Central memory CD8-positive, alpha-beta T cell (primary cell): ENCODE results near the gene TOP3A.

Source experiments
- ATAC-seq: fragments of 150-1000 bp; cut with Tn5 transposase; replicated peaks from 2 replicates; pipeline ENCODE4 v1.10.0; 2022; ENCODE audit warnings: mild to moderate bottlenecking, moderate FRiP score, moderate number of reproducible peaks; ENCODE audit not compliant: poor library complexity, severe bottlenecking; ENCODE audit errors: extremely low read depth
- DNase-seq, 2 donors: peaks; one replicate each; pipeline ENCODE4 v3.0.0; 2021; ENCODE audit warnings: low spot score in 2 of 2
- H3K27ac Mint-ChIP-seq: one replicate; pipeline ENCODE4 v1.8.0; 2022; ENCODE audit warnings: low read depth, mild to moderate bottlenecking, moderate library complexity, mixed read lengths
- H3K27me3 Mint-ChIP-seq: one replicate; pipeline ENCODE4 v1.8.0; 2022; ENCODE audit warnings: mixed read lengths
- H3K36me3 Mint-ChIP-seq: one replicate; pipeline ENCODE4 v1.8.0; 2022; ENCODE audit warnings: mild to moderate bottlenecking, moderate library complexity, mixed read lengths; ENCODE audit not compliant: insufficient read depth
- H3K4me1 Mint-ChIP-seq: one replicate; pipeline ENCODE4 v1.8.0; 2022; ENCODE audit warnings: mixed read lengths
- H3K4me3 Mint-ChIP-seq: one replicate; pipeline ENCODE4 v1.8.0; 2022; ENCODE audit warnings: mild to moderate bottlenecking, moderate library complexity, mixed read lengths
- H3K9me3 Mint-ChIP-seq: one replicate; pipeline ENCODE4 v1.8.0; 2022; ENCODE audit warnings: mixed read lengths

The TOP3A gene

GRCh38 chr17:18254888-18255649 lies 59.7 kb downstream of the TOP3A start:
- H3K4me3 Mint-ChIP-seq: no peak overlapping the region
- peak overlapping the region; percentile 25 for H3K27ac Mint-ChIP-seq
- ATAC-seq: no peak

GRCh38 chr17:18253947-18254821 lies 60.6 kb downstream of the TOP3A start:
- no peaks in the 10 kb centered on the region for H3K9me3 Mint-ChIP-seq
- peaks cover 16% of the 10 kb centered on the region for H3K4me1 Mint-ChIP-seq
- H3K27ac Mint-ChIP-seq: no peak overlapping the region
- no peaks in the 10 kb centered on the region for H3K27me3 Mint-ChIP-seq
- no peak for ATAC-seq
- H3K36me3 Mint-ChIP-seq: peaks cover 42% of the 10 kb centered on the region
- no peak overlapping the region for H3K4me3 Mint-ChIP-seq
- no peak for DNase-seq

More at GRCh38 chr17:18254888-18255649, 59.7 kb downstream of the TOP3A start:
- Mint-ChIP-seq H3K36me3 (peaks cover 38% of the 10 kb centered on the region), H3K9me3 (no peaks in the 10 kb centered on the region), H3K4me1 (peaks cover 21% of the 10 kb centered on the region), H3K27me3 (no peaks in the 10 kb centered on the region)
- DNase-seq: no peak

DNA sequence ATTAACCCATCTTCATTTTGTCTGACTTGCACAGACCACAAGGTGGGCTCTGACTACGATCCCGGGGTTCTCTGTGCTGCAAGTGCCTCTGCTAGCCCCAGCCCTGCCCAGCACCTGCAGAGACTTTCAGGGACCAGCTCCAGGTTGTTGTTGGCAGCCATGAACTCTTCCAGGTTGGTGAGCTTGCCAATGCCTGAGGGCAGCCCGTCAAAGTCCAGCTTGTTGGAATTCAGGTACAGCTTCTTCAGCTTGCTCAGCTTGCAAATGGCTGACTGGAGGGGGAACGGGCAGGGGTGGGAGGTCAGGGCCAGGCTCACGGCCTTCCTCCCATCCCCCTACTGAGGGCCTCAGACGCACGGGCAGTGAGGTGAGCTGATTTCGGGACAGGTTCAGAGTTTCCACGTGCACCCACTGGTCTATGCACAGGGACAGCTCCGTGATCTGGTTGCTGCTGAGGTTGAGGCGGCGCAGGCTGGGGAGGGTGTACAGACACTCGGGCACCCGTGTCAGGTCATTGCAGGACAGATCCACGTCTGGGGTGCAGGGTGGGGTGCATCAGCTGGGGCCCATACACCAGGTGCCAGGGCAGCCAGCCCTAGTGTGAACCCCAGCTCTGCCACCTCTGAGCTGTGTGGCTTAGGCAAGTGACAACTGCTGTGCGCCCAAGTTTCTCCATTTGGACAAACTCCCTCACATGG lies 61.5 kb downstream of the TOP3A start:
- peaks cover 43% of the 10 kb centered on the region for H3K36me3 Mint-ChIP-seq
- no peak for DNase-seq
- H3K27ac Mint-ChIP-seq: no peak overlapping the region
- H3K4me3 Mint-ChIP-seq: no peak overlapping the region
- no peak for ATAC-seq
- peaks cover 18% of the 10 kb centered on the region for H3K4me1 Mint-ChIP-seq
- no peaks in the 10 kb centered on the region for H3K27me3 Mint-ChIP-seq
- no peaks in the 10 kb centered on the region for H3K9me3 Mint-ChIP-seq

DNA sequence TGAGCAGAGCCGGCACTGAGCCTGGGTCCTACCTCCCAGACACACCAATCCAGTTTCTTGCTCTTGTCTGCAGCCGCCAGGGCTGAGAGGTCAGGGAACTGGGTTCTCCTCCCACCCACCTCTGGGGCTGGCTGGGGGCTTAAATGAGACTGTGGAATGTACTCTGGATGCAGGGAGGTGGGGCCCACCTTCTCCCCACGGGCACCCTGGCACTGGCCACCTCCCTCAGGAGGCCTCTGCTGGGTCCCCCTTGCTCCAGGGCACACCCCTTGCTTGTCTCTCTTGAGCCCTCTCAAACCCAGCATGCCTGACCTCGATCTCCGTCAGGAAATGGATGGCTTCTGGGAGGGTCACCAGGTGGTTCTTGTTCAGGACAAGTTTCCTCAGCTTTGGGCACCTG lies 62.6 kb downstream of the TOP3A start:
- Mint-ChIP-seq H3K9me3 (no peaks in the 10 kb centered on the region), H3K4me3 (no peak overlapping the region), H3K4me1 (peaks cover 13% of the 10 kb centered on the region), H3K27me3 (no peaks in the 10 kb centered on the region), H3K27ac (no peak overlapping the region), H3K36me3 (peaks cover 51% of the 10 kb centered on the region)
- no peak for DNase-seq
- no peak for ATAC-seq

DNA sequence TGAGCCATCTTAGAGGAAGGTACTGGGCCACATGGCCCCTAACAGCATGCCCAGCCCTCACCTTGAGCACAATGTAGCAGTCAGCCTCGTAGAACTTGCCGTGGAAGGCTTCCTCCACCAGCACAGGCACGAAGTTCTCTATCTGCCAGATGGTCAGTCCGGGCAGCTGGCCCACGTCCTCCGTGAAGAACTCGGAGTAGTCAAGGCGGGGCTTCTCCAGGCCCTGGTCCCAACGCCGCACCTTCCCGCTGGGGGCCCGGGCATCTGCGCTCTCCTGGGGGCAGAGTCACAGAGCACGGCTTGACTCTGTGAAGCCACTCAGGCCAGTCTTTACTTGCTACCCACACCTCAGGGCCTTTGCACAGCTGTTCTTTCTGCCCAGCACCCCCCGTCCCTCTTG lies 63.6 kb downstream of the TOP3A start:
- Mint-ChIP-seq H3K27me3 (no peaks in the 10 kb centered on the region), H3K27ac (no peak overlapping the region), H3K4me1 (peaks cover 7% of the 10 kb centered on the region), H3K36me3 (peaks cover 50% of the 10 kb centered on the region), H3K4me3 (no peak overlapping the region), H3K9me3 (no peaks in the 10 kb centered on the region)
- ATAC-seq (no peak), DNase-seq (no peak)

DNA sequence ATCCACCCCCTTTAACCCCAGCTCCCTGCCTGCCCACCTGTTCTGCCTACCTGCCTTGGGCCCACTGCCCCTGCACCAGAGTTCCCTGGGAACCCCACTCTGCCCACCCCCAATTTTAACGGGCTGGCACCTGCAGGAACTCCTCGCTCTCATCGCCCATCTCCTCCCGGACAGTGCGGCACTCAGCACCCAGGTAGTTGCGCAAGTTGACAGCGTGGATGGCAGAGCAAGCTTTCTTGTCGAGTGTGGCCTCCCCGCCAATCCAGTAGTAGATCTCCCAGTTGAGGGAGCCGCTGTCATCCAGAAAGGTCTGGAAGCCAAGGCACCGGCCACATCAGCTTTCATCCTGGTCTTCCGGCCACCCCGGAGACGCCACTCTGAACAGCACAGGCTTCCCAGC lies 64.1 kb downstream of the TOP3A start:
- Mint-ChIP-seq H3K4me3 (no peak overlapping the region), H3K9me3 (no peaks in the 10 kb centered on the region), H3K27me3 (no peaks in the 10 kb centered on the region), H3K36me3 (peaks cover 49% of the 10 kb centered on the region), H3K4me1 (peaks cover 7% of the 10 kb centered on the region), H3K27ac (peak overlapping the region; percentile 84)
- ATAC-seq (no peak), DNase-seq (no peak)

- H3K36me3 Mint-ChIP-seq: peaks cover 51% of the 10 kb centered on the region
These were observed 64.5 kb downstream of the TOP3A start for GRCh38 chr17:18250259-18250658.

GRCh38 chr17:18248811-18249210 lies 66.0 kb downstream of the TOP3A start:
- Mint-ChIP-seq H3K4me3 (no peak overlapping the region), H3K4me1 (peaks cover 7% of the 10 kb centered on the region), H3K9me3 (no peaks in the 10 kb centered on the region), H3K27me3 (no peaks in the 10 kb centered on the region), H3K36me3 (peaks cover 50% of the 10 kb centered on the region), H3K27ac (no peak overlapping the region)
- no peak for DNase-seq
- ATAC-seq: no peak

More at GRCh38 chr17:18250259-18250658, 64.5 kb downstream of the TOP3A start:
- H3K4me1 Mint-ChIP-seq: peaks cover 7% of the 10 kb centered on the region
- H3K4me3 Mint-ChIP-seq: no peak overlapping the region
- H3K27me3 Mint-ChIP-seq: no peaks in the 10 kb centered on the region
- DNase-seq: no peak
- no peaks in the 10 kb centered on the region for H3K9me3 Mint-ChIP-seq
- H3K27ac Mint-ChIP-seq: peak overlapping the region; percentile 84
- ATAC-seq: no peak

DNA sequence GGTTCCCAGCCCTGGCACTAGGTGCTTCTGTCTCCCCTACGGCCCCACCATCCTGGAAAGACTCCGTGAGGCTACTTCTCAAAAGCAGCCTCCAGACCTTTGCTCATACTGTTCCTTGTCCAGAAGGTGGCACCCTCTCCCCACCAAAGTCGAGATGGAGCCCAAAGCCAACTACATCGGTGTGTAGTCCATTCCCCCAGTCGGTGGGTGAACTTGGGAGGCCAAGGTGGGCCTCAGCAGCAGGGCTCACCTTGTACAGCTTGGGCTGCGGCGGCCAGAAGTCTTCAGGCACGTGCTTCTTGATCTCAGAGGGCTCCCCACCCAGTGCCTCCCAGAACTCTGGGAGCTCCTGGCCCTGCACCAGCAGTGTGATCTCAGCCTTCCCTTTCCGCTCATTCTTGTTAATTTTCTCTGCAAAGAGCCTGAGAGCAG lies 66.5 kb downstream of the TOP3A start:
- no peaks in the 10 kb centered on the region for H3K27me3 Mint-ChIP-seq
- no peak overlapping the region for H3K27ac Mint-ChIP-seq
- ATAC-seq: peak; percentile 69
- peak; percentile 47 to 49 for DNase-seq
- H3K4me1 Mint-ChIP-seq: peaks cover 7% of the 10 kb centered on the region
- peaks cover 47% of the 10 kb centered on the region for H3K36me3 Mint-ChIP-seq
- H3K9me3 Mint-ChIP-seq: no peaks in the 10 kb centered on the region
- no peak overlapping the region for H3K4me3 Mint-ChIP-seq

DNA sequence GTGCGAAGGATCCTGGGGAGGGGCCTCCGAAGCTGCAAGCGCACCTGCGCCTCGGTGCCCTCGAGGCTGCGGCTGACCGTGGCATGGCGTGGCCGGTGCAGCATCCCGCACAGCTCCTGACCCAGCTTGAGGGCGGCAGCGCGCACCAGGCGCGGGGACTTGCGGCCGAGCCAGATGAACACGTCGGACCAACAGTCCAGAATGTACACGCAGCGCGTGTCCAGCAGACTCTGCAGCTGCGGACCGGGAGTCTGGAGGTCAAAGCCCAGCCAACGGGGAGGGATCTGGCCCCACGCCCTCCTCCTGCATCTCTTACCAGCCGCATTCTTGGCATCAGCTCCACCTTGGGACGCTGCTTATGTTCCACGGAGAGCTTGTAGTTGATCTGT lies 67.2 kb downstream of the TOP3A start:
- H3K9me3 Mint-ChIP-seq: no peaks in the 10 kb centered on the region
- no peak overlapping the region for H3K4me3 Mint-ChIP-seq
- DNase-seq (no peak), ATAC-seq (no peak)
- peaks cover 7% of the 10 kb centered on the region for H3K4me1 Mint-ChIP-seq
- H3K27ac Mint-ChIP-seq: no peak overlapping the region
- no peaks in the 10 kb centered on the region for H3K27me3 Mint-ChIP-seq
- H3K36me3 Mint-ChIP-seq: peaks cover 44% of the 10 kb centered on the region

- no peak overlapping the region for H3K4me3 Mint-ChIP-seq
- H3K36me3 Mint-ChIP-seq: peaks cover 43% of the 10 kb centered on the region
- no peak overlapping the region for H3K27ac Mint-ChIP-seq
- DNase-seq (no peak), ATAC-seq (no peak)
- no peaks in the 10 kb centered on the region for H3K27me3 Mint-ChIP-seq
- peaks cover 7% of the 10 kb centered on the region for H3K4me1 Mint-ChIP-seq
- H3K9me3 Mint-ChIP-seq: no peaks in the 10 kb centered on the region
These were observed 67.7 kb downstream of the TOP3A start for GRCh38 chr17:18246880-18247612.

DNA sequence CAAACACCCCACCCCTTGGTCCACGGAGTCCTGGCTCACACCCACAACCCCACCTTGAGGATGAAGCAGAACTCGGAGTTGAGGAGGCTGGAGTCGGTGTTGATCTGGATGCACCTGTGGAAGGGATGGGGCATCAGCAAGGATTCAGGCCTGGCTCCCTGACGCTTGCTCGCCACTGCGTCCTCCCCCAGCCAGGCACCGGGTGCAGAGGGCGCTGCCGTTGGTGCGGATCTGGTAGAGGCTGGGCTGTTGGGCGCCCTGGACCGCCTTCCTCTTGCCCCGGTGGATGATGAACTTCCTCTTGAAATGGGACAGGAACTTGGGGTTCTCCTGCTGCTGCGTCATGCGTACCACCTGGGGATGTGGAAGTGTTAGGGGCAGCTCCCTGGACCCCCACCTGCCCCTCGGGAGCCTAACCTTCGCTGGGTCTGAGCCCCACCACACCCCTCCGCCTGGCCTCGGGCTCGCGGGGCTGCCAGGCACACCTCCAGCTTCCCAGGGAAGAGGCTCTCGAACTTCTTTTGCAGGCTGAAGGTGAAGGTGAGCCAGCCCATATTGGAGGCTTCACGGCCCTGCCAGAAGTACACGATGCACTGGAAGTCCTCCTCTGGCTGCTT lies 68.6 kb downstream of the TOP3A start:
- H3K36me3 Mint-ChIP-seq: peaks cover 36% of the 10 kb centered on the region
- H3K9me3 Mint-ChIP-seq: no peaks in the 10 kb centered on the region
- peaks cover 7% of the 10 kb centered on the region for H3K4me1 Mint-ChIP-seq
- no peak for ATAC-seq
- no peak overlapping the region for H3K4me3 Mint-ChIP-seq
- H3K27me3 Mint-ChIP-seq: no peaks in the 10 kb centered on the region
- H3K27ac Mint-ChIP-seq: no peak overlapping the region
- no peak for DNase-seq
